AG08395 (cell line): Measurements from ENCODE around the gene TNFRSF12A.

Source experiments
- DNase-seq: peaks from one replicate; pipeline ENCODE4 v3.0.0; 2012; ENCODE audit warnings: mixed read lengths, low spot score

TNFRSF12A gene

GRCh38 chr16:3012828-3013420, 7.2 kb upstream of the TNFRSF12A start, which contains the start of gene CLDN9:
TSS of gene CLDN9 (plus strand) at chr16:3012923. CDS start at chr16:3013363, 440 bp downstream.
- DNase-seq: no peak

GRCh38 chr16:3013491-3013951, 6.6 kb upstream of the TNFRSF12A start:
- DNase-seq: no peak

- DNase-seq: no peak
Observed at GRCh38 chr16:3013998-3014690, 6.0 kb upstream of the TNFRSF12A start.

GRCh38 chr16:3014971-3015370, 5.2 kb upstream of the TNFRSF12A start:
- DNase-seq: no peak

GRCh38 chr16:3015865-3016521, 4.2 kb upstream of the TNFRSF12A start:
- DNase-seq: no peak

- no peak for DNase-seq
Observed at GRCh38 chr16:3017344-3017743, 2.8 kb upstream of the TNFRSF12A start.

- DNase-seq: no peak
Observed at GRCh38 chr16:3017794-3018506, 2.2 kb upstream of the TNFRSF12A start, which contains the start of gene CLDN6. TSS of gene CLDN6 (minus strand) at chr16:3018183. CDS start at chr16:3016021, 2,162 bp downstream.

GRCh38 chr16:3019594-3020246, 448 bp upstream of the TNFRSF12A start:
- no peak for DNase-seq

- peak; percentile 95 for DNase-seq
Observed at GRCh38 chr16:3020604-3021448, 658 bp downstream of the TNFRSF12A start.

GRCh38 chr16:3021449-3022207, 1.5 kb downstream of the TNFRSF12A start:
- DNase-seq: peak; percentile 78

GRCh38 chr16:3022208-3022683, 2.1 kb downstream of the TNFRSF12A start:
- DNase-seq: peak; percentile 89

GRCh38 chr16:3022684-3023414, 2.7 kb downstream of the TNFRSF12A start:
- peak; percentile 19 for DNase-seq

- peak; percentile 64 for DNase-seq
Observed at GRCh38 chr16:3023415-3023668, 3.2 kb downstream of the TNFRSF12A start.

GRCh38 chr16:3023669-3024478, 3.7 kb downstream of the TNFRSF12A start, which contains the start of the genes HCFC1R1 and THOC6:
TSS of gene HCFC1R1 (minus strand) at chr16:3023942. CDS start at chr16:3023941, 1 bp downstream.
TSS of gene THOC6 (plus strand) at chr16:3024035. CDS start at chr16:3024327, 292 bp downstream.
- peak; percentile 79 for DNase-seq

- DNase-seq: no peak
Observed at GRCh38 chr16:3025032-3026002, 5.1 kb downstream of the TNFRSF12A start.

- DNase-seq: no peak
Observed at GRCh38 chr16:3026003-3026378, 5.8 kb downstream of the TNFRSF12A start.
